IPS-20b (cell line): ENCODE results near the gene STIMATE.

Experiments
- H3K27ac ChIP-seq: one replicate; pipeline ENCODE4 v1.5.1; 2013; ENCODE audit warnings: low read length
- H3K27me3 ChIP-seq: 2 replicates; pipeline ENCODE4 v1.6.1; 2013; ENCODE audit warnings: mild to moderate bottlenecking, low read length, inconsistent platforms; ENCODE audit not compliant: insufficient read depth
- H3K36me3 ChIP-seq: 2 replicates; pipeline ENCODE4 v1.6.1; 2013; ENCODE audit warnings: low read depth, mild to moderate bottlenecking, inconsistent platforms, low read length, moderate library complexity; ENCODE audit not compliant: insufficient read depth
- H3K4me1 ChIP-seq: 2 replicates; pipeline ENCODE4 v1.6.1; 2013; ENCODE audit warnings: mild to moderate bottlenecking, control low read depth, inconsistent platforms, low read length, moderate library complexity; ENCODE audit not compliant: insufficient read depth
- H3K4me3 ChIP-seq: 2 replicates; pipeline ENCODE4 v1.5.1; 2013; ENCODE audit warnings: mild to moderate bottlenecking, low read length, inconsistent platforms
- H3K9ac ChIP-seq: 2 replicates; pipeline ENCODE4 v1.6.1; 2013; ENCODE audit warnings: low read depth, mild to moderate bottlenecking, inconsistent platforms, low read length, moderate library complexity
- H3K9me3 ChIP-seq: 2 replicates; pipeline ENCODE4 v1.6.1; 2013; ENCODE audit warnings: mild to moderate bottlenecking, low read depth, low read length, inconsistent platforms; ENCODE audit not compliant: insufficient read depth

STIMATE gene

GRCh38 chr3:52810923-52811322 lies 86.4 kb downstream of the STIMATE start:
- no peaks in the 10 kb centered on the region for H3K4me1 ChIP-seq
- H3K4me3 ChIP-seq = no peak overlapping the region
- H3K27me3 ChIP-seq = no peaks in the 10 kb centered on the region
- no peak overlapping the region for H3K9ac ChIP-seq
- no peaks in the 10 kb centered on the region for H3K9me3 ChIP-seq
- H3K27ac ChIP-seq = no peak overlapping the region
- H3K36me3 ChIP-seq = no peaks in the 10 kb centered on the region

- Histone ChIP-seq H3K4me1 (no peaks in the 10 kb centered on the region), H3K9ac (no peak overlapping the region), H3K4me3 (no peak overlapping the region), H3K36me3 (no peaks in the 10 kb centered on the region), H3K9me3 (no peaks in the 10 kb centered on the region), H3K27ac (no peak overlapping the region), H3K27me3 (no peaks in the 10 kb centered on the region)
These were observed 87.5 kb downstream of the STIMATE start for GRCh38 chr3:52809662-52810377.

GRCh38 chr3:52809149-52809548 lies 88.2 kb downstream of the STIMATE start:
- no peak overlapping the region for H3K9ac ChIP-seq

GRCh38 chr3:52805270-52806039 lies 91.9 kb downstream of the STIMATE start:
- Histone ChIP-seq H3K27ac (no peak overlapping the region), H3K36me3 (no peaks in the 10 kb centered on the region), H3K27me3 (no peaks in the 10 kb centered on the region), H3K9me3 (no peaks in the 10 kb centered on the region), H3K9ac (no peak overlapping the region), H3K4me3 (no peak overlapping the region), H3K4me1 (no peaks in the 10 kb centered on the region)

More at GRCh38 chr3:52809149-52809548, 88.2 kb downstream of the STIMATE start:
- H3K36me3 ChIP-seq = no peaks in the 10 kb centered on the region
- no peak overlapping the region for H3K4me3 ChIP-seq
- H3K27ac ChIP-seq = no peak overlapping the region
- no peaks in the 10 kb centered on the region for H3K9me3 ChIP-seq
- no peaks in the 10 kb centered on the region for H3K4me1 ChIP-seq
- no peaks in the 10 kb centered on the region for H3K27me3 ChIP-seq

GRCh38 chr3:52801839-52802238 lies 95.5 kb downstream of the STIMATE start:
- no peak overlapping the region for H3K4me3 ChIP-seq
- H3K9ac ChIP-seq = no peak overlapping the region
- no peaks in the 10 kb centered on the region for H3K9me3 ChIP-seq
- no peaks in the 10 kb centered on the region for H3K27me3 ChIP-seq
- no peaks in the 10 kb centered on the region for H3K36me3 ChIP-seq
- H3K27ac ChIP-seq = no peak overlapping the region
- H3K4me1 ChIP-seq = no peaks in the 10 kb centered on the region

GRCh38 chr3:52800079-52800478 lies 97.3 kb downstream of the STIMATE start:
- H3K36me3 ChIP-seq = no peaks in the 10 kb centered on the region
- H3K27me3 ChIP-seq = no peaks in the 10 kb centered on the region
- H3K4me3 ChIP-seq = no peak overlapping the region
- no peak overlapping the region for H3K27ac ChIP-seq
- no peak overlapping the region for H3K9ac ChIP-seq
- no peaks in the 10 kb centered on the region for H3K9me3 ChIP-seq
- H3K4me1 ChIP-seq = no peaks in the 10 kb centered on the region

GRCh38 chr3:52798978-52799476 lies 98.3 kb downstream of the STIMATE start:
- Histone ChIP-seq H3K4me3 (no peak overlapping the region), H3K27ac (no peak overlapping the region), H3K36me3 (no peaks in the 10 kb centered on the region), H3K9ac (no peak overlapping the region), H3K9me3 (no peaks in the 10 kb centered on the region), H3K27me3 (no peaks in the 10 kb centered on the region), H3K4me1 (no peaks in the 10 kb centered on the region)

- no peaks in the 10 kb centered on the region for H3K27me3 ChIP-seq
- no peaks in the 10 kb centered on the region for H3K4me1 ChIP-seq
- H3K27ac ChIP-seq = no peak overlapping the region
- H3K9me3 ChIP-seq = no peaks in the 10 kb centered on the region
- H3K9ac ChIP-seq = no peak overlapping the region
- no peaks in the 10 kb centered on the region for H3K36me3 ChIP-seq
- no peak overlapping the region for H3K4me3 ChIP-seq
These were observed 98.9 kb downstream of the STIMATE start for GRCh38 chr3:52798376-52798977.

- no peak overlapping the region for H3K9ac ChIP-seq
- no peaks in the 10 kb centered on the region for H3K36me3 ChIP-seq
- no peaks in the 10 kb centered on the region for H3K4me1 ChIP-seq
- no peak overlapping the region for H3K27ac ChIP-seq
- no peaks in the 10 kb centered on the region for H3K27me3 ChIP-seq
- no peak overlapping the region for H3K4me3 ChIP-seq
- H3K9me3 ChIP-seq = no peaks in the 10 kb centered on the region
These were observed 100.9 kb downstream of the STIMATE start for GRCh38 chr3:52796411-52796810.

- Histone ChIP-seq H3K27ac (no peak overlapping the region), H3K4me1 (no peaks in the 10 kb centered on the region), H3K9ac (no peak overlapping the region), H3K4me3 (no peak overlapping the region), H3K36me3 (no peaks in the 10 kb centered on the region), H3K27me3 (no peaks in the 10 kb centered on the region), H3K9me3 (no peaks in the 10 kb centered on the region)
These were observed 101.9 kb downstream of the STIMATE start for GRCh38 chr3:52795298-52795900.

GRCh38 chr3:52794612-52795099 lies 102.7 kb downstream of the STIMATE start, which contains the start of gene ITIH3:
ITIH3 (plus strand) TSS chr3:52794796; CDS start chr3:52794804, 8 bp downstream.
- no peaks in the 10 kb centered on the region for H3K4me1 ChIP-seq
- H3K9ac ChIP-seq = no peak within 1 kb of the TSS
- no peak within 1 kb of the TSS for H3K4me3 ChIP-seq
- H3K36me3 ChIP-seq = no peaks in the 10 kb centered on the region
- H3K27me3 ChIP-seq = no peaks in the 10 kb centered on the region
- H3K9me3 ChIP-seq = no peaks in the 10 kb centered on the region
- H3K27ac ChIP-seq = no peak within 1 kb of the TSS
